Trophoblast cell (in vitro differentiated cells and primary cell): Measurements from ENCODE around the gene OR2A25.

Experiments used
- DNase-seq, 2 donors: peaks; one replicate each; pipeline ENCODE4 v3.0.0-alpha.2; 2016
- H2AFZ ChIP-seq: 2 replicates; pipeline ENCODE4 v1.6.1; 2013; ENCODE audit warnings: low read length, moderate library complexity, mild to moderate bottlenecking; ENCODE audit not compliant: insufficient read depth, poor library complexity
- H2AK5ac ChIP-seq: 2 replicates; pipeline ENCODE4 v1.6.1; 2013; ENCODE audit warnings: mild to moderate bottlenecking, low read length
- H2BK120ac ChIP-seq: 2 replicates; pipeline ENCODE4 v1.6.1; 2013; ENCODE audit warnings: low read length, mild to moderate bottlenecking, moderate library complexity; ENCODE audit not compliant: insufficient read depth, poor library complexity
- H2BK12ac ChIP-seq: 2 replicates; pipeline ENCODE4 v1.6.1; 2013; ENCODE audit warnings: mild to moderate bottlenecking, low read length, moderate library complexity
- H2BK5ac ChIP-seq: 2 replicates; pipeline ENCODE4 v1.6.1; 2013; ENCODE audit warnings: low read length, low read depth, moderate library complexity, mild to moderate bottlenecking; ENCODE audit not compliant: poor library complexity
- H3K14ac ChIP-seq: 2 replicates; pipeline ENCODE4 v1.6.1; 2013; ENCODE audit warnings: mild to moderate bottlenecking, low read length
- H3K18ac ChIP-seq: 2 replicates; pipeline ENCODE4 v1.6.1; 2013; ENCODE audit warnings: mild to moderate bottlenecking, low read length
- H3K23ac ChIP-seq: 2 replicates; pipeline ENCODE4 v1.6.1; 2013; ENCODE audit warnings: low read length
- H3K27ac ChIP-seq: 2 replicates; pipeline ENCODE4 v1.5.1; 2013; ENCODE audit warnings: low read depth, mild to moderate bottlenecking, inconsistent platforms, low read length, moderate library complexity
- H3K27me3 ChIP-seq: 2 replicates; pipeline ENCODE4 v1.6.1; 2013; ENCODE audit warnings: inconsistent platforms, mild to moderate bottlenecking, low read length, moderate library complexity; ENCODE audit not compliant: insufficient read depth
- H3K36me3 ChIP-seq, 2 experiments: 1 replicate in 1 of 2; 2 replicates in 1 of 2; pipeline ENCODE4 v1.6.1; 2013; ENCODE audit warnings: low read length in 2 of 2, mild to moderate bottlenecking in 2 of 2, moderate library complexity in 1 of 2; ENCODE audit not compliant: insufficient read depth in 2 of 2, control insufficient read depth in 1 of 2
- H3K4ac ChIP-seq: 2 replicates; pipeline ENCODE4 v1.6.1; 2013; ENCODE audit warnings: low read depth, mild to moderate bottlenecking, low read length, moderate library complexity
- H3K4me1 ChIP-seq, 2 experiments: 1 replicate in 1 of 2; 2 replicates in 1 of 2; pipeline ENCODE4 v1.6.1; 2013; ENCODE audit warnings: low read length in 2 of 2, mild to moderate bottlenecking in 2 of 2, moderate library complexity in 1 of 2; ENCODE audit not compliant: insufficient read depth in 2 of 2, control insufficient read depth in 1 of 2
- H3K4me2 ChIP-seq: 2 replicates; pipeline ENCODE4 v1.6.1; 2013; ENCODE audit warnings: inconsistent platforms, mild to moderate bottlenecking, low read length, moderate library complexity
- H3K4me3 ChIP-seq: 2 replicates; pipeline ENCODE4 v1.5.1; 2013; ENCODE audit warnings: mild to moderate bottlenecking, low read depth, low read length, inconsistent platforms
- H3K79me1 ChIP-seq: one replicate; pipeline ENCODE4 v1.6.1; 2013; ENCODE audit warnings: low read length
- H3K79me2 ChIP-seq: 2 replicates; pipeline ENCODE4 v1.6.1; 2013; ENCODE audit warnings: low read length, mild to moderate bottlenecking; ENCODE audit not compliant: control insufficient read depth, insufficient read depth, poor library complexity
- H3K9ac ChIP-seq: 2 replicates; pipeline ENCODE4 v1.6.1; 2013; ENCODE audit warnings: mild to moderate bottlenecking, low read length
- H3K9me3 ChIP-seq: 2 replicates; pipeline ENCODE4 v1.6.1; 2013; ENCODE audit warnings: low read depth, mild to moderate bottlenecking, control low read depth, inconsistent platforms, low read length; ENCODE audit not compliant: insufficient read depth
- H4K12ac ChIP-seq: 2 replicates; pipeline ENCODE4 v1.6.1; 2013; ENCODE audit warnings: low read depth, mild to moderate bottlenecking, low read length, moderate library complexity
- H4K8ac ChIP-seq: 2 replicates; pipeline ENCODE4 v1.6.1; 2013; ENCODE audit warnings: low read depth, mild to moderate bottlenecking, low read length, moderate library complexity
- H4K91ac ChIP-seq: one replicate; pipeline ENCODE4 v1.6.1; 2013; ENCODE audit warnings: low read depth, mild to moderate bottlenecking, low read length, moderate library complexity
- WGBS: extraction: QIAGEN DNeasy Blood & Tissue Kit; methylation state at CpG from one replicate; pipeline ENCODE4 v1.1.7; 2013; ENCODE audit warnings: missing lambda C conversion rate; ENCODE audit not compliant: insufficient read length, insufficient coverage; ENCODE audit errors: extremely low coverage; 5-methylcytosine and 5-hydroxymethylcytosine counted together

OR2A25 gene

GRCh38 chr7:144036302-144036885 lies 33.2 kb upstream of the OR2A25 start:
- H3K4me2 ChIP-seq, result no peak overlapping the region
- H2BK120ac ChIP-seq, result no peak overlapping the region
- H3K79me2 ChIP-seq, result no peaks in the 10 kb centered on the region
- H3K27ac ChIP-seq, result no peak overlapping the region
- H2BK12ac ChIP-seq, result no peak overlapping the region
- no CpG with 5 or more reads among the region's 1 CpG for WGBS
- H3K9me3 ChIP-seq, result no peaks in the 10 kb centered on the region
- no peak for DNase-seq
- H4K12ac ChIP-seq, result no peak overlapping the region
- H3K79me1 ChIP-seq, result no peaks in the 10 kb centered on the region
- H3K14ac ChIP-seq, result no peak overlapping the region
- H4K8ac ChIP-seq, result no peak overlapping the region
- H3K4ac ChIP-seq, result no peak overlapping the region
- no peak overlapping the region for H2BK5ac ChIP-seq
- H4K91ac ChIP-seq, result no peak overlapping the region
- no peak overlapping the region for H3K9ac ChIP-seq
- H3K18ac ChIP-seq, result no peak overlapping the region
- no peak overlapping the region for H3K23ac ChIP-seq
- no peaks in the 10 kb centered on the region for H3K36me3 ChIP-seq
- no peak overlapping the region for H2AK5ac ChIP-seq
- H2AFZ ChIP-seq, result no peak overlapping the region
- H3K4me3 ChIP-seq, result no peak overlapping the region
- no peaks in the 10 kb centered on the region for H3K27me3 ChIP-seq
- H3K4me1 ChIP-seq, result no peaks in the 10 kb centered on the region

DNA sequence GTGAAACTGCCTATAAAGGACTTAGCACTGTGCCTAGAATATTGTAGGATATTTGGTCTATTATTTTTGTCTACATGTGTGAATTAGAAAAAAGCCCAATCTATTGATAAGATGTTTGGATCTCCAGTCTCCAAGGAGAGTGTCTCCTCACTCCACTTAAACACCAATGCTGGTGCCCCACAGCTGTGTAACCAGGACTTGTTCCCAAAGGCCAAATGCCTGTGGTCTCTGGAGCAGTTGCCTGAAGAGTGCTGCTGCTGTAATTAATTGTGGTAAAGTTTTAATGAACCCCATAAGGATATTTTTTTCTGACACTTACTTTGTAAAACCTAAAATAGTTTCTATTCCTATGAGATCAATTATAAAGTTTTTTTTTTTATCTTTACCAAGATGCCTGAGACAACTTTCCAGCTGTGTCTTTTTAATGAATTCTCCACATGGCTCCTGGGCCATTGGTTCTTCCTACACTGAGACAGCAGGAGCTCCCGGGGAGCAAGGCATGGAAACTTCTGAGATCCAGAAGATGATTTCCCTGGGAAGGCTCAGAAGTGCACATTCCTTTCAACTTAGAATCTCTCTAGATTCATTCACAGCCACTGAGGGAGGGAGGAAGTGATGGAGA lies 32.1 kb upstream of the OR2A25 start:
- WGBS, result no CpG with 5 or more reads among the region's 1 CpG

DNA sequence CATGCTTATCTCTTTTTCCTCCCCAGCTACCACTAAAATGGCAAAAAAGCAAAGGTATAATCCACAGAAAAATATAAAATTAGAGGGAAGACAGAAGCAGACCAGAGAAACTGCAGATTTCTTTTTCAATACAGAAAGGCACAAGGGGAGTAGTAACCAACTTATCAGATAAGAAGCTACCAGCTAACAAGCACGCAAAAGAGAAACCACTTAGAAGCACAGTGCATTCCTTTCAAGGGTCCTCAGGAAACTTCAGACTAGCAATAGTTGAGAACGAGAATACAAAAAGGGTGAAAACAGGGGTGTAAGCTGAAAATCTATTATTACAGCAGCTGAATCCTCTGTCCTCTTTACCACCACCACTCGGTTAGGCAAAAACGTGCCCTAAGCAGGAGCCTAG lies 30.7 kb upstream of the OR2A25 start:
- no peaks in the 10 kb centered on the region for H3K27me3 ChIP-seq
- H3K18ac ChIP-seq, result no peak overlapping the region
- no CpG with 5 or more reads among the region's 4 CpGs for WGBS
- H4K8ac ChIP-seq, result no peak overlapping the region
- no peak overlapping the region for H3K4ac ChIP-seq
- H3K14ac ChIP-seq, result no peak overlapping the region
- H3K79me2 ChIP-seq, result no peaks in the 10 kb centered on the region
- H2AFZ ChIP-seq, result no peak overlapping the region
- H3K23ac ChIP-seq, result no peak overlapping the region
- no peak for DNase-seq
- no peak overlapping the region for H2BK5ac ChIP-seq
- H3K36me3 ChIP-seq, result no peaks in the 10 kb centered on the region
- no peak overlapping the region for H3K4me2 ChIP-seq
- H3K27ac ChIP-seq, result no peak overlapping the region
- no peak overlapping the region for H3K4me3 ChIP-seq
- H4K12ac ChIP-seq, result no peak overlapping the region
- no peaks in the 10 kb centered on the region for H3K79me1 ChIP-seq
- H2BK12ac ChIP-seq, result no peak overlapping the region
- no peaks in the 10 kb centered on the region for H3K9me3 ChIP-seq
- no peak overlapping the region for H2AK5ac ChIP-seq
- H4K91ac ChIP-seq, result no peak overlapping the region
- H2BK120ac ChIP-seq, result no peak overlapping the region
- no peaks in the 10 kb centered on the region for H3K4me1 ChIP-seq
- no peak overlapping the region for H3K9ac ChIP-seq

More for the DNA sequence above, 32.1 kb upstream of the OR2A25 start:
- Histone ChIP-seq H3K79me1 (no peaks in the 10 kb centered on the region), H3K18ac (no peak overlapping the region), H3K4me1 (no peaks in the 10 kb centered on the region), H3K9me3 (no peaks in the 10 kb centered on the region), H2BK5ac (no peak overlapping the region), H3K79me2 (no peaks in the 10 kb centered on the region), H3K4me2 (no peak overlapping the region), H4K12ac (no peak overlapping the region), H2AFZ (no peak overlapping the region), H3K9ac (no peak overlapping the region), H2BK12ac (no peak overlapping the region), H3K27ac (no peak overlapping the region), H3K27me3 (no peaks in the 10 kb centered on the region), H3K4me3 (no peak overlapping the region), H4K91ac (no peak overlapping the region), H2AK5ac (no peak overlapping the region), H3K36me3 (no peaks in the 10 kb centered on the region), H2BK120ac (no peak overlapping the region), H3K4ac (no peak overlapping the region), H3K23ac (no peak overlapping the region), H3K14ac (no peak overlapping the region), H4K8ac (no peak overlapping the region)
- DNase-seq, result no peak

- no peak within 1 kb of the TSS for H2BK5ac ChIP-seq
- peak within 1 kb of the TSS; percentile 58 for H3K9ac ChIP-seq
- no peak within 1 kb of the TSS for H3K4me2 ChIP-seq
- H4K91ac ChIP-seq, result no peak within 1 kb of the TSS
- no peak within 1 kb of the TSS for H3K27ac ChIP-seq
- no peak within 1 kb of the TSS for H4K8ac ChIP-seq
- H3K18ac ChIP-seq, result no peak within 1 kb of the TSS
- DNase-seq, result no peak
- no CpG with 5 or more reads among the region's 1 CpG for WGBS
- H2AK5ac ChIP-seq, result no peak within 1 kb of the TSS
- no peak within 1 kb of the TSS for H2AFZ ChIP-seq
- H3K14ac ChIP-seq, result no peak within 1 kb of the TSS
- H3K9me3 ChIP-seq, result no peaks in the 10 kb centered on the region
- no peak within 1 kb of the TSS for H4K12ac ChIP-seq
- no peaks in the 10 kb centered on the region for H3K4me1 ChIP-seq
- no peak within 1 kb of the TSS for H3K4me3 ChIP-seq
- H3K27me3 ChIP-seq, result no peaks in the 10 kb centered on the region
- H3K79me2 ChIP-seq, result no peaks in the 10 kb centered on the region
- no peak within 1 kb of the TSS for H3K23ac ChIP-seq
- no peak within 1 kb of the TSS for H2BK120ac ChIP-seq
- no peaks in the 10 kb centered on the region for H3K79me1 ChIP-seq
- no peak within 1 kb of the TSS for H2BK12ac ChIP-seq
- no peaks in the 10 kb centered on the region for H3K36me3 ChIP-seq
- no peak within 1 kb of the TSS for H3K4ac ChIP-seq
Measured at GRCh38 chr7:144048648-144049047, 21.0 kb upstream of the OR2A25 start, which contains the start of gene OR2A5. TSS of gene OR2A5 (plus strand) at chr7:144048948. CDS start at chr7:144050402, 1,454 bp downstream.
